Measurements from ENCODE around the gene L1CAM.

Gene L1CAM

GRCh38 chrX:153900831-153901752 is 15.1 kb upstream of the L1CAM start:
- H3K4me1 ChIP-seq (ENCODE audit: insufficient read depth, low read length) = peaks cover 18% of the 10 kb centered on the region
- no peaks in the 10 kb centered on the region for H3K27me3 ChIP-seq (ENCODE audit: insufficient read depth, low read length, poor library complexity)
- no peaks in the 10 kb centered on the region for H3K9me3 ChIP-seq (ENCODE audit: insufficient read depth, low read length, severe bottlenecking)
- H4K20me1 ChIP-seq (ENCODE audit: insufficient read depth, low read length) = no peaks in the 10 kb centered on the region
- H3K27ac ChIP-seq (ENCODE audit: low read length) = peak overlapping the region; percentile 64
- H3K4me3 ChIP-seq (ENCODE audit: low read depth in 1 of 2, low read length in 2 of 2) = no peak overlapping the region
- H3K9ac ChIP-seq (ENCODE audit: low read depth, low read length) = peak overlapping the region; percentile 30; the same call in 1 of the 2 replicates
- peak overlapping the region; percentile 53 for H3K4me2 ChIP-seq (ENCODE audit: insufficient read depth, low read length)
- no peaks in the 10 kb centered on the region for H3K79me2 ChIP-seq (ENCODE audit: insufficient read depth, low read length)
- ATAC-seq (ENCODE audit: insufficient read depth, low read depth) (peak; percentile 76), DNase-seq (peak; percentile 82)
- H2AFZ ChIP-seq (ENCODE audit: low read depth, low read length) = no peak overlapping the region
- H3K36me3 ChIP-seq (ENCODE audit: insufficient read depth, low read length) = peaks cover 2% of the 10 kb centered on the region; the same call in 1 of the 2 replicates
- TF ChIP-seq EZH2 (IDR thresholded peaks at IDR 0.05; ENCODE audit: borderline replicate concordance, low read depth, low read length, severe bottlenecking) (no peak), CTCF (IDR thresholded peaks at IDR 0.05; ENCODE audit: borderline replicate concordance, extremely low read depth, low read length, poor library complexity, severe bottlenecking) (no peak)

GRCh38 chrX:153897899-153898298 is 11.9 kb upstream of the L1CAM start:
- Histone ChIP-seq H3K27ac (ENCODE audit: low read length) (no peak overlapping the region), H3K79me2 (ENCODE audit: insufficient read depth, low read length) (no peaks in the 10 kb centered on the region), H3K4me2 (ENCODE audit: insufficient read depth, low read length) (no peak overlapping the region), H4K20me1 (ENCODE audit: insufficient read depth, low read length) (no peaks in the 10 kb centered on the region), H3K9ac (ENCODE audit: low read depth, low read length) (no peak overlapping the region), H3K36me3 (ENCODE audit: insufficient read depth, low read length) (no peaks in the 10 kb centered on the region), H2AFZ (ENCODE audit: low read depth, low read length) (no peak overlapping the region), H3K9me3 (ENCODE audit: insufficient read depth, low read length, severe bottlenecking) (no peaks in the 10 kb centered on the region), H3K4me1 (ENCODE audit: insufficient read depth, low read length) (peaks cover 18% of the 10 kb centered on the region), H3K27me3 (ENCODE audit: insufficient read depth, low read length, poor library complexity) (no peaks in the 10 kb centered on the region), H3K4me3 (ENCODE audit: low read depth in 1 of 2, low read length in 2 of 2) (no peak overlapping the region)
- TF ChIP-seq EZH2 (IDR thresholded peaks at IDR 0.05; ENCODE audit: borderline replicate concordance, low read depth, low read length, severe bottlenecking) = no peak
- no peak for TF ChIP-seq CTCF (IDR thresholded peaks at IDR 0.05; ENCODE audit: borderline replicate concordance, extremely low read depth, low read length, poor library complexity, severe bottlenecking)
- ATAC-seq (ENCODE audit: insufficient read depth, low read depth) (no peak), DNase-seq (no peak)

GRCh38 chrX:153889123-153889522 is 3.1 kb upstream of the L1CAM start:
- Histone ChIP-seq H3K79me2 (ENCODE audit: insufficient read depth, low read length) (no peaks in the 10 kb centered on the region), H3K27me3 (ENCODE audit: insufficient read depth, low read length, poor library complexity) (no peaks in the 10 kb centered on the region), H3K4me3 (ENCODE audit: low read depth in 1 of 2, low read length in 2 of 2) (no peak overlapping the region), H2AFZ (ENCODE audit: low read depth, low read length) (no peak overlapping the region), H3K9me3 (ENCODE audit: insufficient read depth, low read length, severe bottlenecking) (no peaks in the 10 kb centered on the region), H3K36me3 (ENCODE audit: insufficient read depth, low read length) (no peaks in the 10 kb centered on the region), H4K20me1 (ENCODE audit: insufficient read depth, low read length) (no peaks in the 10 kb centered on the region), H3K27ac (ENCODE audit: low read length) (no peak overlapping the region), H3K4me1 (ENCODE audit: insufficient read depth, low read length) (no peaks in the 10 kb centered on the region), H3K4me2 (ENCODE audit: insufficient read depth, low read length) (no peak overlapping the region), H3K9ac (ENCODE audit: low read depth, low read length) (no peak overlapping the region)
- TF ChIP-seq EZH2 (IDR thresholded peaks at IDR 0.05; ENCODE audit: borderline replicate concordance, low read depth, low read length, severe bottlenecking) (no peak), CTCF (IDR thresholded peaks at IDR 0.05; ENCODE audit: borderline replicate concordance, extremely low read depth, low read length, poor library complexity, severe bottlenecking) (no peak)
- DNase-seq = no peak
- no peak for ATAC-seq (ENCODE audit: insufficient read depth, low read depth)
